Measurements from ENCODE around the gene CCSER1.

The CCSER1 gene

GRCh38 chr4:90544532-90545045 lies 417.4 kb downstream of the CCSER1 start:
- TF ChIP-seq CTCF (IDR thresholded peaks at IDR 0.05; ENCODE audit: borderline replicate concordance, extremely low read depth, low read length, poor library complexity, severe bottlenecking) (no peak), EZH2 (IDR thresholded peaks at IDR 0.05; ENCODE audit: borderline replicate concordance, low read depth, low read length, severe bottlenecking) (no peak)
- H3K79me2 ChIP-seq (ENCODE audit: insufficient read depth, low read length), result no peaks in the 10 kb centered on the region
- H3K9ac ChIP-seq (ENCODE audit: low read depth, low read length), result no peak overlapping the region
- DNase-seq (no peak), ATAC-seq (ENCODE audit: insufficient read depth, low read depth) (no peak)
- H3K36me3 ChIP-seq (ENCODE audit: insufficient read depth, low read length), result no peaks in the 10 kb centered on the region
- no peaks in the 10 kb centered on the region for H4K20me1 ChIP-seq (ENCODE audit: insufficient read depth, low read length)
- peaks cover 13% of the 10 kb centered on the region for H3K4me1 ChIP-seq (ENCODE audit: insufficient read depth, low read length)
- H3K9me3 ChIP-seq (ENCODE audit: insufficient read depth, low read length, severe bottlenecking), result no peaks in the 10 kb centered on the region
- H3K27me3 ChIP-seq (ENCODE audit: insufficient read depth, low read length, poor library complexity), result no peaks in the 10 kb centered on the region
- no peak overlapping the region for H3K27ac ChIP-seq (ENCODE audit: low read length)
- no peak overlapping the region for H3K4me3 ChIP-seq (ENCODE audit: low read depth in 1 of 2, low read length in 2 of 2)
- H3K4me2 ChIP-seq (ENCODE audit: insufficient read depth, low read length), result no peak overlapping the region
- no peak overlapping the region for H2AFZ ChIP-seq (ENCODE audit: low read depth, low read length)

- H4K20me1 ChIP-seq (ENCODE audit: insufficient read depth, low read length), result no peaks in the 10 kb centered on the region
- H3K9me3 ChIP-seq (ENCODE audit: insufficient read depth, low read length, severe bottlenecking), result no peaks in the 10 kb centered on the region
- H2AFZ ChIP-seq (ENCODE audit: low read depth, low read length), result no peak overlapping the region
- no peak overlapping the region for H3K27ac ChIP-seq (ENCODE audit: low read length)
- H3K4me2 ChIP-seq (ENCODE audit: insufficient read depth, low read length), result no peak overlapping the region
- H3K9ac ChIP-seq (ENCODE audit: low read depth, low read length), result no peak overlapping the region
- no peaks in the 10 kb centered on the region for H3K27me3 ChIP-seq (ENCODE audit: insufficient read depth, low read length, poor library complexity)
- TF ChIP-seq CTCF (IDR thresholded peaks at IDR 0.05; ENCODE audit: borderline replicate concordance, extremely low read depth, low read length, poor library complexity, severe bottlenecking) (no peak), EZH2 (IDR thresholded peaks at IDR 0.05; ENCODE audit: borderline replicate concordance, low read depth, low read length, severe bottlenecking) (no peak)
- H3K36me3 ChIP-seq (ENCODE audit: insufficient read depth, low read length), result no peaks in the 10 kb centered on the region
- H3K4me3 ChIP-seq (ENCODE audit: low read depth in 1 of 2, low read length in 2 of 2), result no peak overlapping the region
- DNase-seq (no peak), ATAC-seq (ENCODE audit: insufficient read depth, low read depth) (no peak)
- H3K4me1 ChIP-seq (ENCODE audit: insufficient read depth, low read length), result peaks cover 13% of the 10 kb centered on the region
- H3K79me2 ChIP-seq (ENCODE audit: insufficient read depth, low read length), result no peaks in the 10 kb centered on the region
Measured at GRCh38 chr4:90545380-90545779, 418.2 kb downstream of the CCSER1 start.

GRCh38 chr4:90546114-90546513 lies 418.9 kb downstream of the CCSER1 start:
- H3K4me3 ChIP-seq (ENCODE audit: low read depth in 1 of 2, low read length in 2 of 2), result no peak overlapping the region
- peaks cover 13% of the 10 kb centered on the region for H3K4me1 ChIP-seq (ENCODE audit: insufficient read depth, low read length)
- no peak overlapping the region for H3K27ac ChIP-seq (ENCODE audit: low read length)
- TF ChIP-seq CTCF (IDR thresholded peaks at IDR 0.05; ENCODE audit: borderline replicate concordance, extremely low read depth, low read length, poor library complexity, severe bottlenecking) (no peak), EZH2 (IDR thresholded peaks at IDR 0.05; ENCODE audit: borderline replicate concordance, low read depth, low read length, severe bottlenecking) (no peak)
- peak; percentile 67 for ATAC-seq (ENCODE audit: insufficient read depth, low read depth)
- no peaks in the 10 kb centered on the region for H3K79me2 ChIP-seq (ENCODE audit: insufficient read depth, low read length)
- H3K27me3 ChIP-seq (ENCODE audit: insufficient read depth, low read length, poor library complexity), result no peaks in the 10 kb centered on the region
- no peaks in the 10 kb centered on the region for H3K36me3 ChIP-seq (ENCODE audit: insufficient read depth, low read length)
- no peak overlapping the region for H3K9ac ChIP-seq (ENCODE audit: low read depth, low read length)
- DNase-seq, result no peak
- no peaks in the 10 kb centered on the region for H4K20me1 ChIP-seq (ENCODE audit: insufficient read depth, low read length)
- peak overlapping the region; percentile 30; the same call in 1 of the 2 replicates for H2AFZ ChIP-seq (ENCODE audit: low read depth, low read length)
- no peak overlapping the region for H3K4me2 ChIP-seq (ENCODE audit: insufficient read depth, low read length)
- no peaks in the 10 kb centered on the region for H3K9me3 ChIP-seq (ENCODE audit: insufficient read depth, low read length, severe bottlenecking)

- no peak for ATAC-seq (ENCODE audit: insufficient read depth, low read depth)
- no peak overlapping the region for H3K27ac ChIP-seq (ENCODE audit: low read length)
- DNase-seq, result no peak
- H3K79me2 ChIP-seq (ENCODE audit: insufficient read depth, low read length), result no peaks in the 10 kb centered on the region
- TF ChIP-seq CTCF (IDR thresholded peaks at IDR 0.05; ENCODE audit: borderline replicate concordance, extremely low read depth, low read length, poor library complexity, severe bottlenecking) (no peak), EZH2 (IDR thresholded peaks at IDR 0.05; ENCODE audit: borderline replicate concordance, low read depth, low read length, severe bottlenecking) (no peak)
- no peaks in the 10 kb centered on the region for H3K27me3 ChIP-seq (ENCODE audit: insufficient read depth, low read length, poor library complexity)
- H3K4me1 ChIP-seq (ENCODE audit: insufficient read depth, low read length), result no peaks in the 10 kb centered on the region
- no peaks in the 10 kb centered on the region for H3K9me3 ChIP-seq (ENCODE audit: insufficient read depth, low read length, severe bottlenecking)
- H3K4me3 ChIP-seq (ENCODE audit: low read depth in 1 of 2, low read length in 2 of 2), result no peak overlapping the region
- H3K36me3 ChIP-seq (ENCODE audit: insufficient read depth, low read length), result no peaks in the 10 kb centered on the region
- H2AFZ ChIP-seq (ENCODE audit: low read depth, low read length), result no peak overlapping the region
- no peak overlapping the region for H3K4me2 ChIP-seq (ENCODE audit: insufficient read depth, low read length)
- no peak overlapping the region for H3K9ac ChIP-seq (ENCODE audit: low read depth, low read length)
- no peaks in the 10 kb centered on the region for H4K20me1 ChIP-seq (ENCODE audit: insufficient read depth, low read length)
Measured at GRCh38 chr4:90570615-90571014, 443.4 kb downstream of the CCSER1 start.
